DND-41 (cell line): ENCODE data around the gene ARHGAP9.

Experiments used
- ATAC-seq: fragments of 200-7000 bp; cut with Tn5 transposase; 3 replicates; pipeline ENCODE4 v1.9.1; 2021; ENCODE audit warnings: low read depth; ENCODE audit not compliant: insufficient read depth
- DNase-seq: peaks from one replicate; pipeline ENCODE4 v3.0.0-alpha.2; 2020
- H2AFZ ChIP-seq: 2 replicates; pipeline ENCODE4 v1.6.0; 2012; ENCODE audit warnings: low read depth, low read length
- H3K27ac ChIP-seq: 2 replicates; pipeline ENCODE4 v1.5.1; 2012; ENCODE audit warnings: low read length, inconsistent platforms
- H3K27me3 ChIP-seq: fragments of 200-600 bp; sonication (generic); 2 replicates; pipeline ENCODE4 v1.6.0; 2012; ENCODE audit warnings: low read length, mild to moderate bottlenecking, inconsistent platforms; ENCODE audit not compliant: insufficient read depth, poor library complexity
- H3K36me3 ChIP-seq: 2 replicates; pipeline ENCODE4 v1.5.1; 2012; ENCODE audit warnings: low read length, inconsistent platforms; ENCODE audit not compliant: insufficient read depth
- H3K4me1 ChIP-seq: 2 replicates; pipeline ENCODE4 v1.5.1; 2012; ENCODE audit warnings: mild to moderate bottlenecking, low read length; ENCODE audit not compliant: insufficient read depth
- H3K4me2 ChIP-seq: 2 replicates; pipeline ENCODE4 v1.6.0; 2012; ENCODE audit warnings: mild to moderate bottlenecking, moderate library complexity, low read length, inconsistent platforms; ENCODE audit not compliant: insufficient read depth
- H3K4me3 ChIP-seq, 2 experiments: fragments of 200-600 bp in 1 of 2; shearing (Covaris generic) in 1 of 2; 2 replicates each; pipeline ENCODE4 v1.5.1; 2012 to 2016; ENCODE audit warnings: inconsistent platforms in 2 of 2, low read length in 2 of 2, mild to moderate bottlenecking in 2 of 2, low read depth in 1 of 2, moderate library complexity in 1 of 2
- H3K79me2 ChIP-seq: 2 replicates; pipeline ENCODE4 v1.6.0; 2012; ENCODE audit warnings: low read length, inconsistent platforms; ENCODE audit not compliant: insufficient read depth
- H3K9ac ChIP-seq: 2 replicates; pipeline ENCODE4 v1.6.0; 2012; ENCODE audit warnings: low read depth, mild to moderate bottlenecking, inconsistent platforms, low read length, moderate library complexity
- H3K9me3 ChIP-seq: 2 replicates; pipeline ENCODE4 v1.5.1; 2012; ENCODE audit warnings: low read length, moderate library complexity, mild to moderate bottlenecking, inconsistent platforms; ENCODE audit not compliant: insufficient read depth, severe bottlenecking
- H4K20me1 ChIP-seq: 2 replicates; pipeline ENCODE4 v1.6.0; 2012; ENCODE audit warnings: low read length; ENCODE audit not compliant: insufficient read depth
- EZH2 ChIP-seq: IDR thresholded peaks from 3 replicates; pipeline ENCODE4 v1.6.1; 2012; ENCODE audit warnings: borderline replicate concordance, low read depth, mild to moderate bottlenecking, moderate library complexity, low read length, inconsistent platforms; ENCODE audit not compliant: severe bottlenecking
- TF ChIP-seq, protein P1 (sequence below): IDR thresholded peaks from 2 replicates; pipeline ENCODE4 v1.5.1; 2012; ENCODE audit warnings: borderline replicate concordance, low read length, moderate library complexity, mild to moderate bottlenecking; ENCODE audit not compliant: poor library complexity, severe bottlenecking; ENCODE audit errors: extremely low read depth

Gene ARHGAP9

DNA sequence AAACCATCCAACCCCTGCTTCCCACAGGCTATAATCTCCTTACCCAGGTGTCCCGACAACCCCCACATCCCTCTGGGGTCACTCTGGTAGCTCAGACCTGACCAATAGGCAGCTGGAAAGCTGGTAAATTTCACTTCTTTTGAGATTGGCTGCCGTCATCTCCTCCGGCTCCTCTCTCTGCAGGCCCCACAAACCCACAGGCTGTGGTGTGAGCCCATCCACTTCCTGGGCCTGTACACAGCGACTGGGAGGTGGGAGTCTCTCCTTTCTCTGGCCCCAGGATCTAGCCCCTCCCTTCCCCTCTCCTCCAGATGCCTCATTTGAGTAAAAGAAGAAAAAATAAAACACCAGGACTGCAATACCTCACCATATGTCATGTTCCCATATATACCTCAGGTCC, 44.4 kb downstream of the ARHGAP9 start:
- H3K27ac ChIP-seq = no peak overlapping the region
- ATAC-seq (no peak), DNase-seq (peak; percentile 33)
- H3K27me3 ChIP-seq = no peaks in the 10 kb centered on the region
- no peak overlapping the region for H3K9ac ChIP-seq
- H3K4me3 ChIP-seq = no peak overlapping the region
- no peaks in the 10 kb centered on the region for H4K20me1 ChIP-seq
- peaks cover 12% of the 10 kb centered on the region for H3K79me2 ChIP-seq
- H2AFZ ChIP-seq = no peak overlapping the region
- H3K9me3 ChIP-seq = no peaks in the 10 kb centered on the region
- H3K4me2 ChIP-seq = no peak overlapping the region
- peaks cover 14% of the 10 kb centered on the region for H3K4me1 ChIP-seq
- H3K36me3 ChIP-seq = no peaks in the 10 kb centered on the region
- TF ChIP-seq EZH2 = no peak
- TF ChIP-seq, protein P1, sequence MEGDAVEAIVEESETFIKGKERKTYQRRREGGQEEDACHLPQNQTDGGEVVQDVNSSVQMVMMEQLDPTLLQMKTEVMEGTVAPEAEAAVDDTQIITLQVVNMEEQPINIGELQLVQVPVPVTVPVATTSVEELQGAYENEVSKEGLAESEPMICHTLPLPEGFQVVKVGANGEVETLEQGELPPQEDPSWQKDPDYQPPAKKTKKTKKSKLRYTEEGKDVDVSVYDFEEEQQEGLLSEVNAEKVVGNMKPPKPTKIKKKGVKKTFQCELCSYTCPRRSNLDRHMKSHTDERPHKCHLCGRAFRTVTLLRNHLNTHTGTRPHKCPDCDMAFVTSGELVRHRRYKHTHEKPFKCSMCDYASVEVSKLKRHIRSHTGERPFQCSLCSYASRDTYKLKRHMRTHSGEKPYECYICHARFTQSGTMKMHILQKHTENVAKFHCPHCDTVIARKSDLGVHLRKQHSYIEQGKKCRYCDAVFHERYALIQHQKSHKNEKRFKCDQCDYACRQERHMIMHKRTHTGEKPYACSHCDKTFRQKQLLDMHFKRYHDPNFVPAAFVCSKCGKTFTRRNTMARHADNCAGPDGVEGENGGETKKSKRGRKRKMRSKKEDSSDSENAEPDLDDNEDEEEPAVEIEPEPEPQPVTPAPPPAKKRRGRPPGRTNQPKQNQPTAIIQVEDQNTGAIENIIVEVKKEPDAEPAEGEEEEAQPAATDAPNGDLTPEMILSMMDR = no peak

GRCh38 chr12:57434517-57435223, 45.0 kb downstream of the ARHGAP9 start, which contains the start of gene INHBC:
INHBC (plus strand) TSS chr12:57434784; CDS start chr12:57434887, 103 bp downstream.
- Histone ChIP-seq H3K4me2 (no peak within 1 kb of the TSS), H3K36me3 (no peaks in the 10 kb centered on the region), H3K27ac (no peak within 1 kb of the TSS), H3K79me2 (peaks cover 18% of the 10 kb centered on the region), H3K4me3 (no peak within 1 kb of the TSS), H2AFZ (no peak within 1 kb of the TSS), H4K20me1 (no peaks in the 10 kb centered on the region), H3K4me1 (peaks cover 18% of the 10 kb centered on the region), H3K9me3 (no peaks in the 10 kb centered on the region), H3K9ac (no peak within 1 kb of the TSS), H3K27me3 (no peaks in the 10 kb centered on the region)
- DNase-seq (no peak), ATAC-seq (no peak)
- no peak for TF ChIP-seq EZH2
- TF ChIP-seq, protein P1 = no peak

DNA sequence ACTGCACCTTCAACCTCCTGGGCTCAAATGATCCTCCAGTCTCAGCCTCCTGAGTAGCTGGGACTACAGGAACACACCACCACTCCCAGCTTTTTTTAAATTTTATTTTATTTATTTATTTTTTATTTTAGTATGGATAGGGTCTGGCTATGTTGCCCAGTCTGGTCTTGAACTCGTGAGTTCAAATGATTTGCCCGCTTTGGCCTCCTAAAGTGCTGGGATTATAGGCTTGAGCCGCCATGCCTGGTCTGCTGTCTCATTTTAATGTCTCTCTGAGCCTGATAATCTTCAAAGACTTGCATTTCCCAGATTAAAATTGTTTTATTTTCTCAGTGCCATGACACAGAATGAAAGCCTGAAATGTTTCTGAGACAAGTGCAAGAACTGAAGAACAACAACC, 46.3 kb downstream of the ARHGAP9 start:
- DNase-seq = no peak
- Histone ChIP-seq H3K36me3 (no peaks in the 10 kb centered on the region), H3K27ac (no peak overlapping the region), H2AFZ (no peak overlapping the region), H3K79me2 (peaks cover 31% of the 10 kb centered on the region), H3K4me1 (peaks cover 27% of the 10 kb centered on the region), H3K4me3 (no peak overlapping the region), H4K20me1 (no peaks in the 10 kb centered on the region), H3K27me3 (no peaks in the 10 kb centered on the region), H3K9ac (no peak overlapping the region), H3K9me3 (no peaks in the 10 kb centered on the region), H3K4me2 (no peak overlapping the region)
- ATAC-seq = no peak
- TF ChIP-seq, protein P1 = no peak
- TF ChIP-seq EZH2 = no peak
